SK-N-SH treated with all-trans-retinoic acid at 6 μM for 48 hours (cell line): ENCODE data around the gene MACC1.

ENCODE experiments used
- CSRNP3 ChIP-seq: fragments of 250-450 bp; sonication (Bioruptor Pico); IDR thresholded peaks from 2 replicates; pipeline ENCODE4 v1.5.1; 2021; ENCODE audit warnings: mild to moderate bottlenecking, moderate library complexity
- PPARA ChIP-seq: fragments of 250-450 bp; sonication (Bioruptor Pico); IDR thresholded peaks from 2 replicates; pipeline ENCODE4 v1.5.0; 2020; ENCODE audit warnings: mild to moderate bottlenecking, borderline replicate concordance
- ZFP30 ChIP-seq: fragments of 450-650 bp; formaldehyde crosslinking; IDR thresholded peaks from 2 replicates; pipeline ENCODE4 v1.5.0; 2022; ENCODE audit warnings: mild to moderate bottlenecking, moderate library complexity

DNA sequence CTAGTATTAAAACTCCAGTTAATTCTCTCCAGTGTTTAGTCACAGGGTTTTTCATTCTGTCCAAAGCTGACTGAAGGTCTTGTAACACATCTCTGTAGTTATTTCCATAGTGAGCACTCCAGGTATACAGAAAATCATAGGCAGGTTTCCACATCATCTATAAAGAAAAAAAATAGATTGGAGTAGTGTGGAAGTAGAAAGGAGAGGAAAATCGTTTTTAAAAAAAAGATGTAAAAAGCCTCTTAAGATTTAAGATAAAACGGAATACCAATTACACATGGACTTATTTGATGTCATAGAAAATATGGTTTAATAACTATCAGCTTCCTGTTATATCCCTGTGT is 76.2 kb downstream of the MACC1 start:
- TF ChIP-seq PPARA (CRISPR knock-in tag) (no peak), CSRNP3 (CRISPR knock-in tag) (no peak), ZFP30 (CRISPR knock-in tag) (no peak)
